Progenitor cell of endocrine pancreas (in vitro differentiated cells): ENCODE measurements around the gene RABIF. TPM values are rescaled to one million over a fixed set of nuclear protein-coding genes. Genes with fewer than 3 reads are reported as not detected.

Experiments used
- DNase-seq: peaks from one replicate; pipeline ENCODE4 v3.0.0; 2021; ENCODE audit warnings: low spot score; ENCODE audit not compliant: unreplicated experiment
- H3K27ac Mint-ChIP-seq: 2 replicates; pipeline ENCODE4 v1.8.0; 2021; ENCODE audit warnings: mild to moderate bottlenecking, moderate library complexity, mixed read lengths
- H3K27me3 Mint-ChIP-seq: 2 replicates; pipeline ENCODE4 v1.8.0; 2021; ENCODE audit warnings: mixed read lengths
- H3K36me3 Mint-ChIP-seq: 2 replicates; pipeline ENCODE4 v1.8.0; 2022; ENCODE audit warnings: mixed read lengths; ENCODE audit not compliant: insufficient read depth
- H3K4me1 Mint-ChIP-seq: 2 replicates; pipeline ENCODE4 v1.8.0; 2021; ENCODE audit warnings: low read depth, mixed read lengths
- H3K4me3 Mint-ChIP-seq: 2 replicates; pipeline ENCODE4 v1.8.0; 2021; ENCODE audit warnings: low read depth, mild to moderate bottlenecking, moderate library complexity, mixed read lengths
- H3K9me3 Mint-ChIP-seq: 2 replicates; pipeline ENCODE4 v1.8.0; 2021; ENCODE audit warnings: low read depth, mixed read lengths
- CTCF ChIP-seq: fragments of 200-600 bp; sonication (generic); IDR thresholded peaks from one replicate; pipeline ENCODE4 v1.5.0; 2021; ENCODE audit warnings: antibody characterized with exemption, mild to moderate bottlenecking; ENCODE audit not compliant: unreplicated experiment
- total RNA-seq: library from RNA; stranded (reverse); gene quantifications from 2 replicates; pipeline ENCODE4 v1.2.1, GENCODE V29; 2021

The RABIF gene
- total RNA-seq, 1 donor from 2014 or later: 9.7 TPM

- DNase-seq: no peak
- no peaks in the 10 kb centered on the region for H3K9me3 Mint-ChIP-seq
- H3K36me3 Mint-ChIP-seq: peaks cover 2% of the 10 kb centered on the region
- H3K4me1 Mint-ChIP-seq: peaks cover under 1% of the 10 kb centered on the region
- no peak for TF ChIP-seq CTCF
- no peaks in the 10 kb centered on the region for H3K27me3 Mint-ChIP-seq
- no peak overlapping the region for H3K4me3 Mint-ChIP-seq
- no peak overlapping the region for H3K27ac Mint-ChIP-seq
Measured at GRCh38 chr1:202871367-202871766, 17.6 kb downstream of the RABIF start.

- no peak overlapping the region for H3K27ac Mint-ChIP-seq
- peaks cover 43% of the 10 kb centered on the region for H3K4me1 Mint-ChIP-seq
- H3K36me3 Mint-ChIP-seq: peaks cover 3% of the 10 kb centered on the region
- H3K27me3 Mint-ChIP-seq: no peaks in the 10 kb centered on the region
- TF ChIP-seq CTCF: no peak
- H3K4me3 Mint-ChIP-seq: peak overlapping the region; percentile 96
- no peak for DNase-seq
- no peaks in the 10 kb centered on the region for H3K9me3 Mint-ChIP-seq
Measured at GRCh38 chr1:202862679-202863560, 26.0 kb downstream of the RABIF start.

GRCh38 chr1:202861420-202862132 is 27.4 kb downstream of the RABIF start:
- H3K4me3 Mint-ChIP-seq: peak overlapping the region; percentile 96
- no peaks in the 10 kb centered on the region for H3K27me3 Mint-ChIP-seq
- H3K4me1 Mint-ChIP-seq: peaks cover 44% of the 10 kb centered on the region
- peak; percentile 90 for DNase-seq
- no peaks in the 10 kb centered on the region for H3K9me3 Mint-ChIP-seq
- H3K36me3 Mint-ChIP-seq: peaks cover 11% of the 10 kb centered on the region
- H3K27ac Mint-ChIP-seq: peak overlapping the region; percentile 100
- TF ChIP-seq CTCF: no peak

GRCh38 chr1:202860744-202861419 is 28.1 kb downstream of the RABIF start:
- DNase-seq: peak; percentile 66
- Mint-ChIP-seq H3K27me3 (no peaks in the 10 kb centered on the region), H3K27ac (peak overlapping the region; percentile 100), H3K4me3 (peak overlapping the region; percentile 96), H3K36me3 (peaks cover 14% of the 10 kb centered on the region), H3K4me1 (peaks cover 39% of the 10 kb centered on the region), H3K9me3 (no peaks in the 10 kb centered on the region)
- no peak for TF ChIP-seq CTCF
